ENCODE results near the gene C13orf42. TPM values are rescaled to one million over a fixed set of nuclear protein-coding genes. Genes with fewer than 3 reads are reported as not detected.

The C13orf42 gene
- not detected for polyA plus RNA-seq

DNA sequence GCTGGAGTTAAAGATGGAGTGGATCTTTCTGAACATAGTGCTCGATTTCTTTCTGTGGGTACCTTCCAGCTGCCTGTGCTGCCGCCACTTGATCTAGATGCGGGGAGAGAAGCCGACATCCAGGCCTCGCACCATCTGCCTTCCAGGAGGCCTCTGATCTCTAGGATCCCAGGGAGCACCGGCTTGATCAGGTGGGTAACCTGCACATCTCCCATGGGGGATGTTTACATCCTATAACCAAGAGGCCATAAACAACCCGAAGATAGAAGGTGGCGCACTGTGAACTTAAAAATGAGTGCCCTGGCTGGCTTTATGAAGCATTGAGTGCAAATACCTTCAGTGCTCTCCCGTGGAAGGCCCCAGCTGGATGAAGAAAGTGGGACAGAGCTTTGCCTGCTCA is at the start of gene C13orf42:
TSS of gene C13orf42 (minus strand) at position 101 of the 400 bp plus-strand sequence. CDS start at position 36, 65 bp downstream.
- Mint-ChIP-seq H3K4me1 (no peaks in the 10 kb centered on the region), H3K9me3 (peaks cover 0 to 2% (median 0%) of the 10 kb centered on the region in 3 donors), H3K4me3 (no peak within 1 kb of the TSS), H3K36me3 (no peaks in the 10 kb centered on the region), H3K27me3 (peaks cover 14% of the 10 kb centered on the region), H3K27ac (no peak within 1 kb of the TSS)

DNA sequence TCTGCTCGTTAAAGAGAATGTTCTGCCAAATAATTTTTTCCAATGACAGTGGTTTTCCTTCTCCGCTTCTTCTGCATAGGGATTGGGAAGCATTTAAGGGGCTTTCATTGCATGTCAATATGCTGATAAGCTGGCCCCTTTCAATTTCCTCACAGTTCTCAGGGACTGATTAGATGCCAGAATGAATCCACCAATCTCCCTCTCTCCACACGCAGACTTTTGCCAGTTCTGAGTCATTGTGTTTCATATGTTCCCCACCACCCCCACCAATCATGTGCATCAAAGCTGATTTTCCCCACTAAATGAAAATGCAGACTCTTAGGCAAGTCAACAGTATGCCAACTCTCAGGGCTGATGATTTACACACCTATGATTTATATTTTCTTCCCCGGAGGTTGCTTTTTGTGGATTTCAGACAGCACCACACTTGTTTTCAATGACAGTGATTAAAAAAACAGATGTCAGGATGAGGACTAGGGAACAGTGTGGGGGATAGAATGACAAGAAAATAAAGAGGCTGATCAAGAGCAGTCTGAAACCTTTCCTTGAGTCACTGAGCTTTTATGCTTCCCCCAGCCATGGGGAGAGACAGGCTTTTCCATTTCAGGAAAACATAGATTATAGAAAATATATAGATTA is 47.9 kb upstream of the C13orf42 start:
- no peaks in the 10 kb centered on the region for H3K27me3 Mint-ChIP-seq
- H3K36me3 Mint-ChIP-seq, result no peaks in the 10 kb centered on the region
- H3K4me1 Mint-ChIP-seq, result no peaks in the 10 kb centered on the region
- H3K9me3 Mint-ChIP-seq, result peaks cover 0 to 3% (median 0%) of the 10 kb centered on the region in 3 donors
- no peak overlapping the region for H3K4me3 Mint-ChIP-seq
- no peak overlapping the region for H3K27ac Mint-ChIP-seq

DNA sequence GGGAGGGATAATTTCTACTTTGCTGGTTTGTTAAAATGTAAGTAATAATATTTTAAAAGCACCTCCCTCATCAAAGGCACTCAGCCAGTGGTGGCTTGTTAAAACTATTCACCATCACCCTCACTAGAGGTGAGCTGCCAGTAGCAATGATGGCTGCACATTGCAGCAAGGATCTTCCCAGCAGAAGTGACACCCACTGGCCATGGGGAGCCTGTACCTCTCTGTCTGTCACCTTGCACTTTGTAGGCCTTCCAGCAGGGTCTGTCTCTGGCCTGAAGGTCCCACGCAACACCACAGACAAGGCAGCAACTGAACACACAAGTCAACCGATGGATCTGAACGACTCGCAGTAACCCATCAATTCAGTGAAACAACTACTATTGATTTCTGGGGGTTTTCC is 47.3 kb upstream of the C13orf42 start:
- no peak overlapping the region for H3K27ac Mint-ChIP-seq

DNA sequence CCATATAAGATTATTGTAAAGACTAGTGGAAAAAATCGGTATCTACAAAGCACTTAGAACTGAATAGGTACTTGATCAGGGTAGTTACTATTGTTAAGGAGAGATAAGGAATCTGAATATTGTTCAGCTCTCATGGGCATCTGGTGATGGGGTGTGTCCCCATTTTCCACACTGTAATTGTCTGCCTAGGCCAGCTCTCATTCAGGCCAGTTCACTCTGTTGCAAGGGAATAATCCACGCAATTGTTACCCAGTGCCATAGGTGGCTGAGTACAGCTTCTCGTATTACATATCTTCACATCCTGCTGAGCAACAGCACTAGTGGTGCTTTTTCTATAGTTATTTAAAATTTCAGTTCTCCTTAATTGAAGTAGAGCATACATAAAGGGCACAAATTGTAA is 45.6 kb upstream of the C13orf42 start:
- no peaks in the 10 kb centered on the region for H3K9me3 Mint-ChIP-seq
- no peaks in the 10 kb centered on the region for H3K4me1 Mint-ChIP-seq
- H3K27ac Mint-ChIP-seq, result no peak overlapping the region
- no peaks in the 10 kb centered on the region for H3K36me3 Mint-ChIP-seq
- no peaks in the 10 kb centered on the region for H3K27me3 Mint-ChIP-seq
- no peak overlapping the region for H3K4me3 Mint-ChIP-seq

More for the DNA sequence above, 47.3 kb upstream of the C13orf42 start:
- Mint-ChIP-seq H3K4me1 (no peaks in the 10 kb centered on the region), H3K4me3 (no peak overlapping the region), H3K27me3 (no peaks in the 10 kb centered on the region), H3K9me3 (peaks cover 0 to 3% (median 0%) of the 10 kb centered on the region in 3 donors), H3K36me3 (no peaks in the 10 kb centered on the region)

DNA sequence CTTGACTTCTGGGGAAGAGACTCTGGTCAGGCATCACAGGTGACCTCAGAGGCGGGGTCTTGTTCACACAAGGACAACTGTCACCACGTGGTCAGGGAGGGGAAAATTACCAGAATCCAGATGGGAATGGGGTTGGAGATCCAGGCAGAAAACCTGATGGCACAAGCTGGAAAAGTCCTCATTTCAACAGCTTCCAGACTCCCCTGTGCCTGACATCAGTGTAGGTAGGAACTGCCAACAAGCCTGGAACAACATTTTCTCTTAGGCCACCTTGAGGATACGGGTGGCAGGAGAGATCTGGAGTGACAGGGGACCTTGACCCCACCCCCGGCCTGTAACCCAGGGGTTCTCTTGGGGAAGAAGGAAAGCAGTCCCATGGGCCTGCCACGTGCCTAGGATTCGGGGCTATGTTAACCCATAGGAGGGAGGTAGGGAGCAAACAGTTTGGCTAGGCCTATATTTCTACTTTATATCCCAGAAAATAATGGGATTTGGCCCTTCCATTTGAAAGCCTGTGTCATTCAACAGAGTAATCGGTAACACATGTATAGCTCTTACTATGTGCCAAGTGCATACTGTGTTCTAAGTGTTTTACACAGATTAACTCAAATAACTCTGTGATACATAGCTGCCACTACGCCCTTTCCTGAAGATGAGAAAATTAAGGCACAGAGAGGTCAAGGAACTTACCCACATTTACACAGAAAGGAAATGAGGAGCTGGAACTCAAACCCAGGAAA is 44.9 kb upstream of the C13orf42 start:
- Mint-ChIP-seq H3K4me1 (no peaks in the 10 kb centered on the region), H3K27ac (no peak overlapping the region), H3K9me3 (no peaks in the 10 kb centered on the region), H3K36me3 (no peaks in the 10 kb centered on the region), H3K27me3 (peaks cover 2% of the 10 kb centered on the region), H3K4me3 (no peak overlapping the region)

DNA sequence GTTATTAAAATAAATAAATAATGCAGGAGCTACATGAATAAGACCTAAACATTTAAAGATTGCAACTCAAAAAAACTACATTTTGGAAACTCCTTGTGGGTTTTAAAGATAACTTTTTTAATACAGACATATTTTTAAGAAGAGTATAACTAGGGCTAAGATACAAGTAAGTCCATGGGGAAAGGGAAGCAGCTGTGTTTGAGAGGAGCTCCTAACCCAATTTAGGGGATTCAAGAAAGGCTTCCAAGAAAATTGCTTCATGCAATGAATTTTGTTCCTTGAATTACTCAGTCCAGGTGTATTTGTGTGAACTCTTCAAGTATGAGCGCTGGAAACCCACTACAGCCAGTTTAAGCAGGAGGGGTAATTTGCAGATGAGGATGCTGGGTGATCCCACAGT is 44.1 kb upstream of the C13orf42 start:
- Mint-ChIP-seq H3K36me3 (no peaks in the 10 kb centered on the region), H3K27me3 (peaks cover 5% of the 10 kb centered on the region)

DNA sequence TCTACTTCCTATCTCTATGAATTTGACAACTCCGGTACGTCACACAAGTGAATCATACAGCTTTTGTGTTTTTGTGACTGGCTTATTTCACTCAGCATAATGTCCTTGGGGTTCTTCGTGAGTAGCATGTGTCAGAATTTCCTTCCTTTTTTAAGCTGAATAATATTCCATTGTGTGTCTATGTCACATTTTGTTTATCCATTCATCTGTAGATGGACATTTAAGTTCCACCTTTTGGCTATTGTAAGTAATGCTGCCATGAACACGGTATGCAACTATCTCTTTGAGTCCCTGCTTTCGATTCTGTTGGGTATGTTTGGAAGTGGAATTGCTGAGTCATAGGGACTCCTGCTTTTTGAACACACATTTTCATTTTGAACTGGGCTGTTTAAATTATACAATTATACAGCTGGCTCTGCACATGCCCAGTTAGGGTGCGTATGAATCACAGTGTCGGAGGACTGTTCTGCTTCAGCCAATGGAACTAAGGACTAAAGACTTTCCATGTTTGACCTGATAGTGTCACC is 43.0 kb upstream of the C13orf42 start:
- Mint-ChIP-seq H3K27me3 (peaks cover 11% of the 10 kb centered on the region), H3K27ac (no peak overlapping the region), H3K9me3 (no peaks in the 10 kb centered on the region), H3K36me3 (no peaks in the 10 kb centered on the region), H3K4me1 (no peaks in the 10 kb centered on the region), H3K4me3 (no peak overlapping the region)

More for the DNA sequence above, 44.1 kb upstream of the C13orf42 start:
- no peaks in the 10 kb centered on the region for H3K4me1 Mint-ChIP-seq
- no peaks in the 10 kb centered on the region for H3K9me3 Mint-ChIP-seq
- H3K4me3 Mint-ChIP-seq, result no peak overlapping the region
- H3K27ac Mint-ChIP-seq, result no peak overlapping the region

DNA sequence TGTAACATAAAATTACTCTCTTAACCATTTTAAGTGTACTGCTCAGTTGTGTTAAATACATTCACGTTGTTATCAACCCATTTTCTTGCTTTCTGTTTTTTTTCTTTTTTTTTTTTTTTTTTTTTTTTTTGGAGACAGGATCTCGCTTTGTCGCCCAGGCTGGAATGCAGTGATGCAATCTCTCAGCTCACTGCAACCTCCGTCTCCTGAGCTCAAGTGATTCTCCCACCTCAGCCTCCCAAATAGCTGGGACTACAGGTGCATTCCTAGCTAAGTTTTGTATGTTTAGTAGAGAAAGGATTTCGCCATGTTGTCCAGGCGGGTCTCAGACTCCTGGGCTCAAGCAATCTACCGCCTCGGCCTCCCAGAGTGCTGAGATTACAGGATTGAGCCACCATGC is 42.5 kb upstream of the C13orf42 start:
- Mint-ChIP-seq H3K4me1 (no peaks in the 10 kb centered on the region), H3K27ac (peak overlapping the region in 1 of 3 donors; percentile 3), H3K4me3 (no peak overlapping the region), H3K36me3 (no peaks in the 10 kb centered on the region), H3K9me3 (no peaks in the 10 kb centered on the region), H3K27me3 (peaks cover 11% of the 10 kb centered on the region)

DNA sequence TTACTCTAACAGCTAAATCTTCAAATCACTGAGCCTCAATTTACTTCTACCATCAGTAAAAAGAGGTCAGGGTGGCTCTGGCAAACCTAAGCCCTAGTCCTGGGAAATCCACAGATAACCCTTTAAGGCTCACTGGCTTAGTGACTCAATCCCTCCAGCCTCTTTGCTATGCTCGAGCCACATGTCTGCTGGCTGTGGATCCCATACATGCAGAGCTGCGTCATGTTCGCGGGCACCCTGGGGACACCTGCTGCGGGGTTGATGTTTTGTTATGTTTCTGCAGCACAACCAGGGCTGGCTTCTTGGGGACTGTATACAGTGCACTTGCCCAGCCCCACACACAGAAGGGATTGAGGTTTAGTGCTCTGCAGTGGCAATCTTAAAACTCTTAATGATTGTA is 41.6 kb upstream of the C13orf42 start:
- H3K27ac Mint-ChIP-seq, result no peak overlapping the region
- H3K36me3 Mint-ChIP-seq, result no peaks in the 10 kb centered on the region
- H3K27me3 Mint-ChIP-seq, result peaks cover 11% of the 10 kb centered on the region
- no peaks in the 10 kb centered on the region for H3K4me1 Mint-ChIP-seq
- no peak overlapping the region for H3K4me3 Mint-ChIP-seq
- H3K9me3 Mint-ChIP-seq, result no peaks in the 10 kb centered on the region

DNA sequence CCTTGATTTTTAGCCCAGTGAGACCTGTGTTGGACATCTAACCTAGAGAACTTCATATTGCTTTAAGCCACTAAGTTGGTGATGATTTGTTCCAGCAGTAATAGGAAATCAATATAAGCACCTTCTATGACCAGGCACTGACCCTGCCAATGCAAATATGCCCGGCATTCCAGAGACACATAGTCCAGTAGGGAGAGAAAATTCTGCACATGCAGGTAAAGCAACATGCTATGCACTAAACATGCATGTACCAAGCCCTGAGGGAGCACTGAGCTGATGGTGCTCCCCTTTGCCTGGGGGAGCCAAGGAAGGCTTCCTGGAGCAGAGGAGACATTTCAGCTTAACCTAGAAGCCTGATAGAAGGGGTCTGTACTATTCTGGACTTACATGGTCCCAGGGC is 40.4 kb upstream of the C13orf42 start:
- H3K27me3 Mint-ChIP-seq, result peaks cover 11% of the 10 kb centered on the region
- no peak overlapping the region for H3K27ac Mint-ChIP-seq
- no peaks in the 10 kb centered on the region for H3K4me1 Mint-ChIP-seq
- no peaks in the 10 kb centered on the region for H3K36me3 Mint-ChIP-seq
- H3K9me3 Mint-ChIP-seq, result no peaks in the 10 kb centered on the region
- no peak overlapping the region for H3K4me3 Mint-ChIP-seq

DNA sequence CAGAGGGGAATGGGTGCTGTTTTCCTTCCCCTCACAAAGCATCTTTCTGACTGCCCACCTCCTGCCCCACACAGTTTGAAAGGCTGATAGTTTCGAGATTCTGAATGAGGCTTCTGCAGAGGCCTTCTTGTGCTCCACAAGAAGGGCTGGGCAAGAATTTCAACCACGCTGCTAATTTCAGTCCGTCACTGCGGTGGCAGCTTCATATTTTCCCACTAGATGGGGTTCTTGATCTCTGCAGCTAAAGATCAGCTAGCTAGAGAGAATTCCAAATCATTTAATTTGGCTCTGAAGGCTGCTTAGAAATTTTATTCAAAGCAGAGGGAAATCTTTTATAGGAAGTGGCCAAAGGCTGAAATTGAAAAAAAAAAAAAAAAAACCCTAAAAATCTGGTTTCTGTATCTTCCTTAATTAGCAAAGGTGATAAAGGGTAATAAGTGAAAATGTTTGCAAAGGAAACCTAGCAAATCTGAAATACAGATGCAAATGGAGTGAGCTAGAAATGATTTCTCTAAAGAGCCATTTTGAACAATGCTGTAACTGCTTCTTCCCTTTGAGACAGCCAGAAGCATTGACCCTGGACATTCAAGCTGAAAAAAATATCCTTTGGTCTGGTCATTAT is 38.0 kb upstream of the C13orf42 start:
- Mint-ChIP-seq H3K4me3 (no peak overlapping the region), H3K9me3 (no peaks in the 10 kb centered on the region), H3K27ac (no peak overlapping the region), H3K27me3 (peaks cover 11% of the 10 kb centered on the region), H3K4me1 (no peaks in the 10 kb centered on the region), H3K36me3 (peaks cover 2% of the 10 kb centered on the region)

DNA sequence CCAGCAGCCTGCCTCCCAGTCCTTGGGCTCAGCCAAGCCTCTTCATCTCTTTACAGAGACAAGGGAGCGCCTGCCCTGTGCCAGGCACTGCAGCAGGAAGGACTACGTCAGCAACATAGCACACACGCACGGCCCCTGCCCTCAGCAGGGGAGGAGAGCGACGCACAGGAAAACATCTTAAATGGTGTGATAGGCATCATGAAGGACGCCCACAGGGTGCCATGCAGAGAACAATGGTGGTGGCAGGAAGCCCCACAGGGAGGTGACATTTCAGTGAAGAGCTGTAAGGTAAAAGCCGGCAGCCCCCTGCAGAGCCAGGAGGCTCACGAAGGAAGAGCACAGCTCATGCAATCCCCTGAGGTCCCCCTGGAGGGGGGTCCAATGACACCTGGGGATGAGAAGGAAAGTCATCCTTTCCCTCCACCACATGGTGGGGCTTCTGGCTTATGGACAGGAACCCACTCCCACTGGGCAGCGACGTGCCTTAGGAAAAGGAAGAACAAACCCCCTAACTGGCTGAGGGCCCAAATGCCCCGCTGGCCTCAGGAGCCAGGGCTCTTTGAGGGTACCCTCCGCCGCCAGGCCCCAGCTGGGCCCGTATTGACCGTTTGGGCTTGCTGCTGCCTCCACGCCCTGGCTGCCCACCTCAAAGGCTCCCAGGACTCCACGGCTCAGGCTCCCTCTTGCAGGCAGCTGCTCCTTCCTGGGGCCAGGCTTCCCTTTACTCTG is 37.3 kb upstream of the C13orf42 start:
- Mint-ChIP-seq H3K9me3 (peaks cover 0 to 2% (median 2%) of the 10 kb centered on the region in 3 donors), H3K4me1 (no peaks in the 10 kb centered on the region), H3K4me3 (peak overlapping the region in 1 of 4 donors; percentile 37), H3K36me3 (peaks cover 2% of the 10 kb centered on the region), H3K27ac (no peak overlapping the region), H3K27me3 (peaks cover 11% of the 10 kb centered on the region)

DNA sequence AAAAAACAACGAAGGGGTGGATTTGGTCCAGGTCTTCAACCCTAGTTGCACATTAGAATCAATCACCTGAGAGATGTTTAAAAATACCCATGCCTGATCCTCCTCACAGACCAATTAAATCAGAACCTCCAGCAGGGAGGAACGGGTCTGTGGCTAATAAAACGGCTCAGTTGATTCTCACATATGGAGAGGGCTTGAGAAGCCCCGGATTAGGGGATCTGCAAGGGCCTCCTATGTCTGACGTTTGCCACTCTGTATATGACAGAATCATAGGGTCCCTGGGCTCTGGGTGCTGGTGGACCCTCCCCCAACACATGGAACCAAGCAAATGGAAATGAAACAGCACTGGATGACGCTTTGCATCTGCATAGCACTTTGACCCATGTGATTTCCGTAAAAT is 36.7 kb upstream of the C13orf42 start:
- peaks cover 11% of the 10 kb centered on the region for H3K27me3 Mint-ChIP-seq
- no peak overlapping the region for H3K27ac Mint-ChIP-seq
- no peaks in the 10 kb centered on the region for H3K4me1 Mint-ChIP-seq
- no peak overlapping the region for H3K4me3 Mint-ChIP-seq
- H3K9me3 Mint-ChIP-seq, result peaks cover 0 to 3% (median 2%) of the 10 kb centered on the region in 3 donors
- peaks cover 2% of the 10 kb centered on the region for H3K36me3 Mint-ChIP-seq

DNA sequence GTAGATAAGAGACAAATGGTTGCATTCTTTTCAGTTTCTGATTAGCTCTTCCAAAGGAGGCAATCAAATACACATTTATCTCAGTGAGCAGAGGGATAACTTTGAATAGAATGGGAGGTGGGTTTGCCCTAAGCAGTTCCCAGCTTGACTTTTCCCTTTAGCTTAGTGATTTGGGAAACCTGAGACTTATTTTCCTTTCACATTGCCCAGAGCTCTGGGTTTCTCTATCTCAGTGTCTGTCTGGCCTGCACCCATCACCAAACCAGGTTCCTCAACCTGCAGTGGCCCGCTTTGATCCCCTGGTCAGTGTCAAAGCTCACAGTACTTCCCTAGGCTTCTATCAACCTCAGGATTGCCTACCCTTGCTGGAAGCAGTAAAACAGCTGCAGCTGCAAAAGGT is 35.6 kb upstream of the C13orf42 start:
- H3K27me3 Mint-ChIP-seq, result peaks cover 11% of the 10 kb centered on the region
- H3K9me3 Mint-ChIP-seq, result peaks cover 0 to 3% (median 2%) of the 10 kb centered on the region in 3 donors
- H3K4me1 Mint-ChIP-seq, result no peaks in the 10 kb centered on the region
- no peak overlapping the region for H3K27ac Mint-ChIP-seq
- no peak overlapping the region for H3K4me3 Mint-ChIP-seq
- peaks cover 2% of the 10 kb centered on the region for H3K36me3 Mint-ChIP-seq

DNA sequence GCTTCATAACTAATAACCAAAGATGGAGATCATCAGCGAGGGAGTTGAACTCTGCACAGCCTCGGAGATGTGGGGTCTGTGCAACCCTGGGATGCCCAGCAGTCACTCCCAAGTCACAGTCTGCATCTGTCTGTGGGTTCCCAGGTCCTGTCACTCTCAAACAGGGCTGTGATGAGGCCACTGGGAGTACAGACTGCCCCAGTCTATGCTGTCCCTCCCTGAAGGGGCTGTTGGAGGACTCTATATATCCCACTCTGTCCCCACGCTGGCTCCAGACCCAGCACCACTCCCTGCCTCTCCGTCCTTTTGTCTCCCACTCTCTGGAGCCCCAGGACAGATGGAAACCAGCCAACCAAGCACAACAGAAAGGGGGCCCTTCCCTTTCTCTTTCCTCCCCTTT is 26.2 kb upstream of the C13orf42 start:
- Mint-ChIP-seq H3K4me3 (no peak overlapping the region), H3K27ac (no peak overlapping the region), H3K4me1 (peaks cover 0 to 2% (median 0%) of the 10 kb centered on the region in 3 donors), H3K9me3 (peaks cover 2 to 4% (median 3%) of the 10 kb centered on the region in 3 donors), H3K36me3 (no peaks in the 10 kb centered on the region), H3K27me3 (peaks cover 17% of the 10 kb centered on the region)

Measured in IgD-negative memory B cell (primary cell).